HG03558 (cell line): ENCODE data around the gene ZNF77.
"Not testable (repeated sequence)": the region's sequence is repeated elsewhere in the genome, so short reads cannot be mapped to it uniquely, and the experiment has no call there.

Experiments used
- ATAC-seq: cut with Tn5 transposase; IDR thresholded peaks from one replicate; pipeline ENCODE4 v1.9.1; 2021; ENCODE audit warnings: moderate number of reproducible peaks; ENCODE audit not compliant: unreplicated experiment; ENCODE audit errors: extremely low read depth

The ZNF77 gene

DNA sequence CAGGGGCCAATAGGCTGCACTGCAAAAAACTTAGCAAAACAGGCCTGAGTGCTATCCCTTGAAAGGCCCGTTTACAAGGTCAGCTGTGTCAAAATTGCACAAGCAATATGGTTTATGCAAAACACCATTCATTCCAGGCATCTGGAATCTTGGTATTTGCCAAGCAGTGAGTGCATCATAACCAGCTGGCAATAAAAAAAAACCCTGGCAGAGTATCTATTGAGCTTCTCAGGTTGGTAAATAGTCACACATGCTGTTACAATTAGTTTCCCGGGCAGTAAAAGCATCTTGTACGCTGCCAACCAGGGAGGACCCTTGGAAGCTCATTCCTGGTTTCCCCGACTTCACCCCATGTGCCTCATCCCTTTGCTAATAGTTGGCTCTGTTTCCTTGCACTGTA lies 21.3 kb downstream of the ZNF77 start:
- ATAC-seq, result no peak

DNA sequence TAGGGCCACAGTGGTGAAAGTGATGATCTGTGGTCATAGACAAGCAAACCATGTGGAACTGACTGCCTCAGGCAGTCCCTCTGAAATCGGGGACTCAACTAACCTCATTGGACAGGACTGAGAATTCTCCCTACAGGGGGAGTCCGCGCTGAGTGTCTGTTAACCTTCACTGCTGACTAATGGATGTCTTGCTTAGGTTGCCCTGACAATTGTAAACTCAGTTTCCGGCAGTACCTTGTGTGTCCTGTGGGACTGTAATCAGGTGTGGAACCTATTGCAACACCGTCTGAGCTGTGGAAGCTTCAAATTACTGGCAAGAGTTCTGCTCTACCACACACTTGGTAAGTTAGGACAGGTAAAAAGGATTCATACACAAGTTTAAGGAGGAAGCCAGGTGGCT lies 21.8 kb downstream of the ZNF77 start:
- no peak for ATAC-seq

DNA sequence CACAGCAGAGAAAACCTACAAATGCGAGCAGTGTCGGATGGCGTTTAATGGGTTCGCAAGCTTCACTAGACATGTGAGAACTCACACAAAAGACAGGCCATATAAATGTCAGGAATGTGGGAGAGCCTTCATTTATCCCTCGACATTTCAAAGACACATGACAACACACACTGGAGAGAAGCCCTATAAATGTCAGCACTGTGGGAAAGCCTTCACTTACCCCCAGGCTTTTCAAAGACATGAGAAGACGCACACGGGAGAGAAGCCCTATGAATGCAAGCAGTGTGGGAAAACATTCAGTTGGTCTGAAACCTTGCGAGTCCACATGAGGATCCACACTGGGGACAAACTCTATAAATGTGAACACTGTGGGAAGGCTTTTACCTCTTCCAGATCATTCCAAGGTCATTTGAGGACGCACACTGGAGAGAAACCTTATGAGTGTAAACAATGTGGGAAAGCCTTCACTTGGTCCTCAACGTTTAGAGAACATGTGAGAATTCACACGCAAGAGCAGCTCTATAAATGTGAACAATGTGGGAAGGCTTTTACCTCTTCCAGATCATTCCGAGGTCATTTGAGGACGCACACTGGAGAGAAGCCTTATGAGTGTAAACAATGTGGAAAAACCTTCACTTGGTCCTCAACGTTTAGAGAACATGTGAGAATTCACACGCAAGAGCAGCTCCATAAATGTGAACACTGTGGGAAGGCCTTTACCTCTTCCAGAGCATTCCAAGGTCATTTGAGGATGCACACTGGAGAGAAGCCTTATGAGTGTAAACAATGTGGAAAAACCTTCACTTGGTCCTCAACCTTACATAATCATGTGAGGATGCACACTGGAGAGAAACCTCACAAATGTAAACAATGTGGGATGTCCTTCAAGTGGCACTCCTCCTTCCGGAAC lies 27.2 kb downstream of the ZNF77 start:
- ATAC-seq, result no peak

DNA sequence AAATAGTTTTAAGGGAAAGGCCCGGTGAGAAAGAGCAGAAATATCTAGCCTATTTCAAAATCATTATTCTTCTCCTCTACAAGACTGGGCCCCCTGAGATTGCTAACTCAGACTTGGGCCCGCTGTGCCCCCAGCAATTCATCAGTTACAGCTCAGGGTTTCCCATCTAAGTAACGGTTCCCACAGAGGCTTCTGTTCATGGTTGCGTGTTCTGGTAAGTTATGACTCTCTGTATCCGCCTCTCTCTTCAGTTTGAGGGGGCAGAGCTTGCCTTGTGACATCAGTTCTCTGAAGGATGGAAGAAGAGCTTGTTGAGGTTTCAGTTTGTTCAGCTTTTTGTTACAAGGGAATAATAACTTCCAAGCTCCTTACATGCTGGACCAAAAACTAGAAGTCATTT lies 32.5 kb downstream of the ZNF77 start:
- no peak for ATAC-seq

DNA sequence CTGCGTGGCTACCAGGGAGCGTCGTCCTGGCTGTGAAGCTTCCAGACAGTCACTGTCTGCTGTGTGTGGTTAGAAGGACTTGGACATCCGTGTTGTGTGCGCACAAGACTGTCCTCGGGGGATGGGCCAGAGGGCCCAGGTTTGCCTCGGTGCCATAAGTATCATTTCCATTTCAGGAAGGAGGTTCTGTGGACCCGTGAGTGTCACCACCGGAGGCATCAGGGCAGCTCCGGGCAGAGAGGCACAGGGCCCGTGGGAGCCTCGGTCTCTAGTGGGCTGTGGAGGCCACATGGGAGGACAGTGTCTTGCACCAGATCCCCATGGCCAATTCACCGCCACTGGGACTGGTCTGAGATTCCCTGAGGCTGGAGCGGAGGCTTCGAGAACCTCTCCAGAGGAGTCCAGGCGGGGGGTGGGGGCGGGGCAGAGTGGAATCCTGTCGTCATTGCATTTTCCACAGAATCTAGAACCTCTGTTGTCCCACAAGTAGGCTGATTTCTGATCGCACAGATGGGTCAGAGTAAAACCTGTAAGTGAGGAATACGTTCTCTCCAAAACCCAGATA lies 38.1 kb downstream of the ZNF77 start:
- no peak for ATAC-seq

DNA sequence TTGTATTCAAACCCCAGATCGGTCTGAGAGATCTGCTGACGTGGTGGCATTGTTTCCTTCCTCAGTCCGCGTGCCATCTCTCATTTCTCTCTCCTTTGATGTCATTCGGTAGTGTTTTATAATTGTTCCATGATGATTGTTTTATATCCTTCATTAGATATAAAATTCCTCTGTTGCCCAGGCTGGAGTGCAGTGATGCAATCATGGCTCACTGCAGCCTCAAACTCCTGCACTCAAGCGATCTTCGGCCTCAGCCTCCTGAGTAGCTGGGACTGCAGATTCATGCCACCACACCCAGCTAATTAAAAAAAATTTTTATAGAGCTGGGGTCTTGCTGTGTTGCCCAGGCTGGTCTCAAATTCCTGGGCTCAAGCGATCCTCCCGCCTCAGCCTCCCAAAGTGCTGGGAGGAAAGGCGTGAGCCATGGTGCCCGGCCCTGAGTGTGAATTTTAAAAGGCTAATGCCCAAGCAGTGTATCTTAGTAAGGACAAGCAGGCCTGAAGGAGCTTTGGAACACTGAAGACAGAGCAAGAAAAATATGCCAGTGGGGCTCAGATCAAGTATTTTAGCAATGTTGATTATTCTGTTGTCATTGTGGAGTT lies 38.8 kb downstream of the ZNF77 start:
- no peak for ATAC-seq

DNA sequence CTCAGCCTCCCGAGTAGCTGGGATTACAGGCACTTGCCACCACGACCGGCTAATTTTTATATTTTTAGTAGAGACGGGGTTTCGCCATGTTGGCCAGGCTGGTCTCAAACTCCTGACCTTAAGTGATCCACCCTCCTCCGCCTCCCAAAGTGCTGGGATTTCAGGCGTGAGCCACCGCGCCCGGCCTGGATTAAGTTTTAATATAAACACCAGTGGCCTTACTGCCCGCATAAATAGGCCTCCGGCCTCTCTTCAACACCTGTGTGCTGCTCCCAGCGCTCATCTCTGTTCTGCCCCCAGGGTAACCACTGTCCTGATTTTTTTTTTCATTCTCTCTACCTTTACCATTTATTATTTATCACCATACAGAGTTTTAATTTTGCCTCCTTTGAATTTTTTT lies 41.4 kb downstream of the ZNF77 start:
- not testable (repeated sequence) for ATAC-seq

DNA sequence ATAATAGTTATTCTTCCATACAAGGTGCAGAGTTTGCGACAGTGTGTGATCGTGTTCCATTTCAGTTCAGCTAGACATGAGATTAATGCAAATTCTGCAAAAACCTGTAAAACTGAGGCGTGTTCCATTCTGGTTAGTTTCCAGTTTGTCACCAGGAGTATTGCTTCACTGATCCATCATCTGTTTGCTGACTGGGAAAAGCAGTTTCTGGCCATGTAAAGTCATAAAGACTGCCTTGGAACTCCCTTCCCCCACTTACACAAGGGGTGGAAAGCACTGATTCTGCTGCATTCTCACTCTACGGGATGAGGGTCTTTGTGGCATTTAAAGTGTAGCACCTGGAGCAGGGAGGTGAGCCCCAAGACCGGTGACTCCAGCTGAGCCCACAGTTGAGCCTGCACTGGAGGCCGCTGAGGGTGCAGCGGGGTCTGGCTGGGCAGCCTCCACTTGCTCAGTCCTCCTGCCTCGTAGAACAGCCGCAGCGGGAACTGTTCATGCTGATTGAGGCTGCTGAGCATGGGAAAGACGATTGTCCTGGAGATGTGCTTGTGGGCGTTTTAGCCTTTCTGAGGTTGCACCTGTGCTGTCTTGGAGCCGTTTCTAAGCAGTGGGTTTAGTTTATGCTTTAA lies 42.1 kb downstream of the ZNF77 start:
- no peak for ATAC-seq

DNA sequence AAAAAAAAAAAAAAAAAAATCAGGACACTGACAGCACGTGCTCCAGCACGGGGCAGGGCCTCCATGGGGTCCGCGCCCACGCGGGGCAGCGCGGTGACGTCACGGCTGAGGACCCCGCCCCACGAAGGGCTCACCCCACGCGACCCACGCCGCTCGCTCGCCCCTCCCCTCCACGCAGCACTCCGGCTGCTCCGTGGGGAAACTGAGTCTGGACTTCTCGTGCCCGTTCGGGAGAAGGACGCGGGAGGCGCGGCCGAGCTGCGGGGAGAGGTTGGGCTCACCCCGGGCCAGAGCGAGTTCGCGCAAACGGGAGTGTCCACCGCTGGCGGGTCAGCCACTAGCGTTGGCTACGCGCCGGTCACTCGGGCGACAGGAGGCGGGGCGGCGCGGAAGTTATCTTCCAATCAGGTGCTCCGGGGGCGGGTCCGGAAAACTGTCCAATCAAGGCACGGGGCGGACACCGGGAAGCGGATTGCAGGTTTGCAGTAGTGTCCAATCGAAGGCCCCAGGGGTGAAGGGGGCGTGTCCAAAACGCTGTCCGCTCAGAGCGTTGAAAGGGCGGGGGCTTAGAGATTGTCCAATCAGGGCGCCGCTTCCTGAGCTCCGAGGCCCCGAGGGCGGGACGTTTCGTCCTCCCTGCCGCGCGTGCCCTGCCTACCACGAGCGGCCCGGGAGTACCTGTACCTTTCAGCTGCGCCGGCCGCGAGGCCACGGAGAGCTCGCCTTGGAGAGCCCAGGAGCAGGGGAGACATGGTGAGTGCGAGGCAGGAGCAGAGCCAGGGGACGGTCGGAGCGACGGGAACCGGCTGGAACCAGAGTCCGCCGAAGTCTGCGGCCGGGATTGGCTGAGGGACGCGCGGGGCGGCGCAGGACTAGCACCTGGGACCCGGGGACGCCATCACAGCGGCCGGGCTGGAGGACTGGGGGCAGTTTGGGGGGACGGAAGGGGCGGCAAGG lies 44.2 kb downstream of the ZNF77 start, which contains the start of gene ZNF57:
ZNF57 (plus strand) TSS at position 633 of the 957 bp plus-strand sequence; CDS start at position 751, 118 bp downstream.
- peak; percentile 48 for ATAC-seq

DNA sequence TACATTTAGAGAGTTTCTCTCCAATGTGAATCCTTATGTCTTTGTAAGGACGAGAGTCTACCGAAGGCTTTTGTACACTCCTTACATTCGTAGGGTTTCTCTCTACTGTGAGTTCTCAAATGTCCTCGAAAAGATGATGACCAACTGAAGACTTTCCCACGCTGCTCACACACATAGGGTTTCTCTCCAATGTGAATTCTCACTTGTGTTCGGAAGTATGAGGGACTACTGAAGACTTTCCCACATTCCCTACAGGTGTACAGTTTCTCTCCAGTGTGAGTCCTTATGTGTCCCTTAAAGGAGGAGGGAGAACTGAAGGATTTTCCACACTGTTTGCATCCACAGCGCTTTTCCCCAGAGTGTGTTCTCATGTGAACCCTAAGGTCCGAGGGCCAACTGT lies 48.1 kb downstream of the ZNF77 start:
- no peak for ATAC-seq

DNA sequence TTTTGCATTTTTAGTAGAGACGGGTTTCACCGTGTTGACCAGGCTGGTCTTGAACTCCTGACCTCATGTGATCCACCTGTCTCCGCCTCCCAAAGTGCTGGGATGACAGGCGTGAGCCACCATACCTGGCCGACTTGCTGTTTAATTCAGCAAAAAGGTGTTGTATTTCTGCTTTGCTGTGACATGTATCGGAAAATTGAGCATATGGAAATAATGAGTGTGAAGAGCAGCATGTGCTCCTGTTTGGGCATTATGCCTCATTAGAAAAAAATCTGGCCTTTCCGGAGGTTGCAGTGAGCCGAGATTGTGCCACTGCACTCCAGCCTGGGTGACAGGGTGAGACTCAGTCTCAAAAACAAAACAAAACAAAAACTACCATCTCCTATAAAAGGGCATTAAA lies 54.2 kb downstream of the ZNF77 start:
- ATAC-seq, result not testable (repeated sequence)

DNA sequence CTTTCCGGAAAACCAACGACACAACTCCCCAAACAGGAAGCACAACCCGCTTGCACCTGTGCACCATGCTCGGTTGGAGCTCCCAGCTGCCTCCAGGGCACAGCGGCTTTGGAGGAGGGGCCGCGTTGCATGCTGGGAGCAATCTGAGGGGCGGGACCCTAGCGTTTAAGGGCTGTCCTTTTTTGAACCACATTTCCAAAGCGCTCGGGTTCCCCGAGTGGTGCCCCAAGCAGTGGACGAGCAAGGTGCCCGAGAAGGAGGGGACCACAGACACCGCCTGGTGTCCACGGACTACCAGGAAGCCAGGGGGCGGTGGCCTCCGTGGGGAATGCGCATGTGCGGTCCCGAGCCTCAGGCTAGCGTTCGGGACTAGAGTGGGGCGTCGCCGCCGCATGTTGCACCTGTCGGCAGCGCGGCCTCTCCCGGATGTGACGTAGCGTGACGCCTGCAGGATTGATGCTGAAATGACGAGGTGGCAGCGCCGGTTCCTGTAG lies 56.0 kb downstream of the ZNF77 start:
- no peak for ATAC-seq

DNA sequence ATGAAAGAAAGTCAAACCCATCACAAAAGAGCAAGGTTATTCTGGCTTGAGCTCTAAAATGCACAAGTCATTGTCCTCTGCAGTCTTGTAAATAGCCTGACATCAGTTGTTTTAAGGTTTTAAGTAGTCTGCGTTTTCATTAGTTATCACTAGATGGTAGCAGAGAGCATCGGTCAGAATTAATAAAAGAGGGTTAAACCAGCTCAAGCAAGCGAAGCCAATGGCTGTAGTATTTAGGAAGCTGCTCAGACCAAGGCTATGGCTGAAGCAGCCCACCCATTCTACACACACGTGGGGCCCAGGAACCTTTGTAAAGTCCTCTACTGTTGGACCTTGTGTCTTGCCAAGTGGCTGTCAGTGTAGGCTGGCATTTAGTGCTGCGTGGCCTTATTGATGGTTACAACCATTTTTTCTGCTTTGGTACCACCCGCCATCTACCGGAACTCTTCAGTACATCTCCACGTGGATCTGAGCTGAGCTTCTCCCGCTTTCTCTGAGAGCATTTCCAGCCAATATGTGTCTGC lies 57.3 kb downstream of the ZNF77 start:
- no peak for ATAC-seq

DNA sequence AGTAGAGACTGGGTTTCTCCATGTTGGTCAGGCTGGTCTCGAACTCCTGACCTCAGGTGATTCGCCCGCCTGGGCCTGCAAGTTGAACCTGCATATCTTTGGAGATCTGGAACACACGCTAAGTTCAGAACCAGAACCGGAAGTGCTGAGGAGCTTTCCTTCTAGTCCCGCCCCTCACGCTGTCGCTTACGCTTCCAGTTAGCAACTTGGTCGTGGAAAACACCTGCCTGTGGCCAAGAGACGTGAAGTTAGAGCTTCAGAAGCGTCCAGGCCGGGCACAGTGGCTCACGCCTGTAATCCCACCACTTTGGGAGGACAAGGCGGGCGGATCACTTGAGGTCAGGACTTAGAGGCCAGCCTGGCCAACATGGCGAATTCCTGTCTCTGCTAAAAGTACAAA lies 59.0 kb downstream of the ZNF77 start:
- no peak for ATAC-seq

DNA sequence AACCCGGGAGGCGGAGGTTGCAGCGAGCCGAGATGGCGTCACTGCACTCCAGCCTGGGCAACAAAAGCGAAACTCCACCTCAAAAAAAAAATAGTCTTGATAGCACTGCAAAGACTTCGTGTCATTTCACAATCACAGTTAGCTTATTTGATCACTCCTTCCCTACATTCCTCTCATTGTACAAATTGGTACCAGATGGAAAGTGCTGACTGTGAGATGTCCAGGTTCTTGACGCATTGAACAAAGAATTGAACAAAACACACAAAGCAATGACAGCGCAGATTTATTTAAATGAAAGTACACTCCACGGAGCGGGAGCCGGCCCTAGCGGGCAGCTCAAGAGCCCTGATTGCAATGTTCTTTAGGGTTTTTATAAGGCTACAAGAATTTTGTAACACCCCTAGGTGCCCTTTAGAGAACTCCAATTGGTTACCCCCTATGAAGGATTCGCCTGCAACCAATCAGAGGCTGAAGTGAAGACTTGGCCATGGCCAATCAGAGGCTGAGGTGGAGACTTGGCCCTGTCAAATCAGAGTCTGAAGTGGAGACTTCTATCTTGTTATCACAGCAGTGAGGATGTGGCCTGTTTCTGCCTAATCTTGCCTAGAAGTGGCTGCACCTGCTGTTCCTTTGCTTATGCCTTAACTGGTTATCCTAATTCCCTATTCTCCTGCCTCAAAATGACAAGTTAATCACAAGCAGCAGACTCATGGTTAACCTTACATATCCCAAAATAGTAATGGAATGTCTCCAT lies 60.9 kb downstream of the ZNF77 start:
- no peak for ATAC-seq
